Activated CD8-positive, alpha-beta memory T cell treated with anti-CD3 and anti-CD28 coated beads for 24 hours (primary cell): ENCODE measurements around the gene IL4.
"Not testable (repeated sequence)": the region's sequence is repeated elsewhere in the genome, so short reads cannot be mapped to it uniquely, and the experiment has no call there.

Experiments used
- DNase-seq: peaks from one replicate; pipeline ENCODE4 v3.0.0-alpha.2; 2020

IL4 gene

DNA sequence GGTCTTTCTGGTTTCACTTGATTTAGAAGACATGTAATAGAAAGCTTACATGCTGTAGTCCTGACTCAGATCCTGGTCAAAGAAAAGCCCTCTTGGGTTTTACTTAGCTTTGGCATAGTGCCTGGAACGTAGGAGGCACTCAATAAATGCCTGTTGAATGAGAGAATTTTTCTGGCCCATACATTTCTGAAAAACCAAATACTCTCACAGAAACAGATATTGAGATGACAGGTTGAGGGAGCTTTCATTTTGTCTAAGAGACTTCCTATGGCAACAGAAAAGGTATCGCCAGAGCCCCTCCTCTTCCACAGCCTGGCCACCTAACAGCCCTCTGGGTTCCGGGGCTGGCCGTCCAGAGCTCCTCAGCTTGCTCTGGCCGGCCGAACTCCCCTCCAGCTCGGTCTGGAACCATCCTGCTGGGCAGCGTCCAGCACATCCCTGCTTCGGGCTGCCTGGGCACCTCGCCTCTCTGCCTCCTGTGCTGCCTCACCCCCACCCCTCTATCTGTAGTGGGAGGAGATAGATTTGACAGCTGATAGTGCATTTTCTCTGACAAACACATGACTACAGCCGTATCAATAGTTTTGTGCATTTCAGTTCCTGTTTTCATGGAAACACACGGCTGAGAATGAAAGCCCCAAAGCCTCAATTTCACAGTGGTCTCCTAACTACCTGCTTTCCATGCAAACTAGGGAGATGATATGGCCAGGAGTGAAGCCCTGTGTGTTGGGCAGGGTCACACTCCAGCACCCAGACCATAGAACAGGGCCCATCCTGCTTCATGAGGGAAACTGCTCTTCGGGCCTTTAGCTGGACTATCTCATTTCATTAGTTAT lies 1.1 kb downstream of the IL4 start:
- DNase-seq = peak; percentile 52

DNA sequence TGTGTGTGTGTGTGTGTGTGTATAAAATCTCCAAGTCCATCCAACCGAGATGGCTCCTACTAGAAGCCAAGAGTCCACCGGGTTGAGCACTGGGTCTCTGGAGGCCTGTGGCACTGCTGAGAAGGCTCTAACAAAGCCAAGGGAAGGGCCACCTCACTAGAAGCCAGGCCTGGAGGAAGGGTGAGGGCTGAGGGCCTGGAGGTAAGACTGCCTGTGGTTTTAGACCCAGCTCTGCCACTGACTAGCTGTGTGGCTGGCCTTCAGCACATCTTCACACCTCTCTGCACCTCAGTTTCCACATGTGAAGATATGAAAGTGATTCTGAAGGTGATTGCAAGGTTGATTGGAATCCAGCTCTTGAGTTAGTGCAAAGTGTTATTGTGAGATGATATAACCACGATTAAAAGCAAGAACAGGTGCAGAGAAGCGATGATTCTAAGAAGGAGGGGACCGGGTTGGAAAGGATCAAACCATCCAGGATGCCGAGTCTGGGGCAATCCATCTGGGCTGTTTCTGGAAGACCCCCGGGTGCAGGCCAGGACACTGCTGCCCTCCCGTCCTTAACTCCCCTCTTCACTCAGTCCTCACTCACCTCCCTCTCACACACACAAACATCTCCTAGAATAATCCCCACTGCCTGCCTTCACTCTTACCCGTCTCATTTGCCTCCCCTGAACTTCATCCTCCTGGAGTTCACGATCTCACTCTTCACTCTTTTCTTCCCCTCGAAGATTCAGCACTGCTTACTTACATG lies 2.3 kb downstream of the IL4 start:
- DNase-seq = peak; percentile 48

DNA sequence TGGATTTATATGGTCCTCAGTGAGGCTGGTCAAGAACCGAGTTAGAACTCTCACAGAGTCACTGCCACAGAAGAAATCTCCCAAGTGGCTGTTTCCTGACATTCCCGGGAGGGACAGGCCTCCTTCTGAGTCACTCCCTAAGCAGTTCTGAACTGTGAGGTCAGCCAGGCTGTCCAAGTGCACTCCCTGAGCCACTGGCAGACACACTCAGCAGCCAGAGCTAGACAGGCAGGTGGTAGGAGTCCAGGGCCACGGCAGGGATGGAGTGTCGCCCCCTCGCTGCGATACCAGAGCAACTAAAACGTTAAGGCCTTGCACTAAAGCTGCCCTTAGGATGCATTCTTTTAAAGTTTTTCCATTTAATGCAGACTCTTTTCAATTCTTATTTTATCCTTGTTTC lies 3.4 kb downstream of the IL4 start:
- peak; percentile 35 for DNase-seq

DNA sequence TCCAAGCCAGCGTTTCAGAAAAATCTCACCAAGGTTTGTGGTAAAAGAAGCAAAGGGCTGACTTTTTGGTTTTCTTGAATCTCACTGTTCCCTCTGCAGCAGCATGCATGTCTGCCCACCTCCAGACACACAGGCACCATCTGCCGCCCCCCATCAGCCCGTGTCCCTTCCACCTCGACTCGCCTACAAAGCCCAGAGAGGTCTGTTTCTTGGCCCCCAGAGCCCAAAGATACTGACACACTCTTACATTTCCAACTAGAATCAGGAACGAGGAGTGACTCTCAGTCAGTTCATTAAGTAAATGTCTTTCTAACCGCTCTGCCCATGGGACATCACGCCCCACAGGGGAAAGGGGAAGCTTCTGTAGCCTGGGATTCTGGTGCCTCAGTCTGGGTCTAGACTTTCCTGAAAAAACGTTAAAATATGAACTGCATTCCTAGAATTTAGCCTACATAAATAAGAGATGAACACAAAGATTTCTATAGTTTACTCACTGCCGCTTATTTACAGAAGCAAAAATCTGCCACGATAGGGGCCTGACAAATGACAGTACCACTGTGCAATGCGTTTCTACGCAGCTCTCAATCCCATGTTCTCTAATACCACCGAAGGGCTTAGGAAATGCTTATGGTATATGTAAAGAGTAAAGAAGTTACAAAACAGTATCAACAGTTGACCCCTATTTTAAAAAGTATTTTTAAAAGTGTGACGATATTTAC lies 4.1 kb downstream of the IL4 start:
- DNase-seq = no peak

DNA sequence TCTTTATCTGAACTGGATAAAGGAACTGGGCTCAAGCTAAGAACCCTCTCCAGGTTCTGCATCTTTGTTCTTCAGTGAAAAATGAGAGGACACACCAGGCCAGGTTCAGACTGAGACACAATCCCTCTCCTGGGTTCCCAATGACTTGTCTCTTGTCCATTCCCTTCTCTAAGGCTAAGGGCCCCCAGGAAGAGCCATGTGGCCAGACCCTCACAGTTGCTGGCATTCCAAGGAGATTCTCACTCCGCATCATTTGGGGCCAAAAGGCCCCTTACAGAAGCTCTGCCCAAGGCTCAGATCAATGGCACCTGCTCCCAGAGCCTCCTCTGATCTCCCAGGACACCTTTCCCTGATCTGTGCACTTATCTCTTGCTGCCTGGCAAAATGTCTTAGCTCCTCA lies 4.9 kb downstream of the IL4 start:
- peak; percentile 42 for DNase-seq

DNA sequence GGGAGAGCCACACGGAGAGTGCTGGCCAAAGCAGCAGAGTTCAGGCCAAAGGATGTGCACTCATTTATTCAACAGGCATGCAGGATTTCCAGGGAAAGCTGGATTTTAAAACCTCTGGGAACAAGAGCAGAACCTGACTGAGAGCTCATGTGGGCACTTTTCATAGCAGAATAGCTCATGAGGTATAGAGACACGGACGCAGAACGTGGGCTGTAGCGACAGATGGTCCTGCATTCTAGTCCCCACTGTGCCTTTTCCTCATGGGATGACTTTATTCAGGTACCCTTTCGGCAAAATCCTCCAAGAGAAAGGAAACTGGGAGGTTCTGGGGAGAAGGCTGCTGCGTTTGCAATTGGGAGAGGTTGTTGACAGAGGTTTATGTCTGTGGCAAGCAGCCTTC lies 5.4 kb downstream of the IL4 start:
- DNase-seq = no peak

DNA sequence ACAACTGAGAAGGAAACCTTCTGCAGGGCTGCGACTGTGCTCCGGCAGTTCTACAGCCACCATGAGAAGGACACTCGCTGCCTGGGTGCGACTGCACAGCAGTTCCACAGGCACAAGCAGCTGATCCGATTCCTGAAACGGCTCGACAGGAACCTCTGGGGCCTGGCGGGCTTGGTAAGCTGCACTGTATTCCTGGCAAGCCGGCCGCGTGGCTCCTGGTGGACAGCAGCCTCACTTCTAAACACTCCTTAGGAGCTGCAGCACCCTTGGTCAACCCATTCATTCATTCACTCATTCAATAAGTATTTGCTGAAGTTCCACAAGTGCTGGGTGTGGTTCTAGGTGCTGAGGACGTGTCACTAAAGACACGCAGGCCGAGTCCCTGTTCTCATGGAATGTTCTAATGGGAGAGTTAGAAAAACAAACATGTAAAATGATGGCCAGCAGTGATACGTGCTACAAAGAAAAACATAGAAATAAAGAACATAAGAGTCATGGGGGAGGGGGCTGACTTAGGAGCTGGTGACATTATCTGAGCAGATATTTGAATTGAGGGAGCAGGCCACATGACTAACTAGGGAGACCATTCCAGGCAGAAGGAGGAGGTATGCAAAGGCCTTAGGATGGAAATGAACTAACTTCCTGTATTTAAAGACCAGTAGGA lies 6.1 kb downstream of the IL4 start:
- peak; percentile 35 for DNase-seq

DNA sequence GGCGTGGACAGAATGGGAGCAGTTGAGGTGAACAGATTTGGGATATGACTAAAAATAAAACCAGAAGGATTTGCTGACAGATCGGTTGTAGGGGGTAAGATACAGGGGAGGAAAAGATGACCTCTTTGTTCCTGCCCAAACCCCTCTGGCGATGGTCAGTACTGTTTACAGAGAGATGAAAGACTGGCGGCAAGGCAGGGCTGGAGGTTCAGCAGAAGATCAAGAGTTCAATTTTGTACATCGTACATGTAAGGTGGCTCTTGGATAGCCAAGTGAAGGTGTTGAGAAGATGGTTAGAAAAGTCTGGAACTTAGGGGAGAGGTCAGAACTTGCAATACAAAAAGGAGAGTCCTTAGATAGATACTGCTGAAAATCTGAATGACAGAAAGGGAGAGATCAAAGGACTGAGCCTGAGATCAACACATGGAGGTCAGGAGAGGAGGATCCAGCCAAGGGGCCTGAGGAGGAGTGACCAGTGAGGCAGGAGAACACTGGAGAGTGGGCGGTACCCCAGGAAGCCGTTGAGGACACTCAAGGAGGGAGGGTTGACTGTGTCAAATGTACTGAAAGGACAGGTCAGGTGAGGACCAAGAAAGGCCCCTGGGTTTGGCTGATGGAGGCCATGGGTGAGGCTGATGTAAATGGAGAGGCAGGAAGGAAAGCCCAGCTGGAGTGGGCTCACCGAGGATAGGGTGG lies 7.1 kb downstream of the IL4 start:
- peak; percentile 37 for DNase-seq

DNA sequence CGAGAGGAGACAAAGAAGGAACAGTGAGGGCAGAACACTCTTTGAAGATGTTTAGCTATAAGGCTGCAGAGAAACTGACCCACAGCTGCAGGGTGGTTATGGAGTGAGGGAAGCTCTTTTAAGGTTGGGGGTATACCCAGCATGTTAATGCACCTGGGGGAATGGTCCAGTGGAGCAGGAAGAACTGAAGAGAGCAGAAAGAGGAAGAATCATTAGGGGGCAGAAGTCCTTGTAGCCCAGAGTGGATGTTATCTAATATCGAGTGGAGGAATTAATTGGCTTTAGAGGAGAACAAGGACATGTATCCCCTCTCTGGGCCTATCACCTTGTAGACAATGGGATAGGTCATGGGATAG lies 7.7 kb downstream of the IL4 start:
- no peak for DNase-seq

DNA sequence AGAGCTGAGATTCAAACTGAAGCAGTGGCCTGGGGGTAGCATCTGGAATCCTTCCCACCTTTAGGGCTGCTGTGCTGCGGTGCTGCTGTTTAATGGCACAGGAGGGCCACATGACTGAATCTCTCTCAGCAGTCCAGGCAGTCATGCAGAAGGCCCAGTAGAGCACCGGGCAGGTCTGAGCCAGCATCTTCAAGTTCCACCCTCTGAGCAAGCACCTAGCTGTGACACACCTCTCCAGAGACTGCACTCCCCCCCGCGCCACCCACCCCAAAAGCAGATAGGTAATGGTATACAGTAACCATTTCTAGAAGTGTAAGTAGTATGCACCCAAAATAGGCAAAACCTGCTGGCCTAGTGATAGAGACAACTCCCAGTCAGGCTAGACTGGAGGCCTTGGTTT lies 8.2 kb downstream of the IL4 start:
- DNase-seq = no peak

DNA sequence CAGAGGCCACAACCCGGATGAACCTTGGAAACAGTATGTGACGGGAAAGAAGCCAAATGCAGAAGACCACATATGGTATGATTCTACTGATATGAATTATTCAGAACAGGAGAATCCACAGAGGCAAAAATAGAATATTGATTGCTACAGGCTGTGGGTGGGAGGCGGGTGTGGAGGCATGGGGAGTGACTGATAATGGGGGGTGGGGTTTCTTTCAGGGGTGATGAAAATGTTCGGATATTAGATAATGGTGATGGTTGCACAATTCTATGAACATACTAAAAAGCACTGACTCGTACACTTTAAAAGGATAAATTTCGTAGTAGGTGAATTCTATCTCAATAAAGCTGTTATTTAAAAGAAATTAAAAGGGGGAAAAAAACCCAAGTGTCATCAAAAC lies 10.7 kb downstream of the IL4 start:
- DNase-seq = no peak

DNA sequence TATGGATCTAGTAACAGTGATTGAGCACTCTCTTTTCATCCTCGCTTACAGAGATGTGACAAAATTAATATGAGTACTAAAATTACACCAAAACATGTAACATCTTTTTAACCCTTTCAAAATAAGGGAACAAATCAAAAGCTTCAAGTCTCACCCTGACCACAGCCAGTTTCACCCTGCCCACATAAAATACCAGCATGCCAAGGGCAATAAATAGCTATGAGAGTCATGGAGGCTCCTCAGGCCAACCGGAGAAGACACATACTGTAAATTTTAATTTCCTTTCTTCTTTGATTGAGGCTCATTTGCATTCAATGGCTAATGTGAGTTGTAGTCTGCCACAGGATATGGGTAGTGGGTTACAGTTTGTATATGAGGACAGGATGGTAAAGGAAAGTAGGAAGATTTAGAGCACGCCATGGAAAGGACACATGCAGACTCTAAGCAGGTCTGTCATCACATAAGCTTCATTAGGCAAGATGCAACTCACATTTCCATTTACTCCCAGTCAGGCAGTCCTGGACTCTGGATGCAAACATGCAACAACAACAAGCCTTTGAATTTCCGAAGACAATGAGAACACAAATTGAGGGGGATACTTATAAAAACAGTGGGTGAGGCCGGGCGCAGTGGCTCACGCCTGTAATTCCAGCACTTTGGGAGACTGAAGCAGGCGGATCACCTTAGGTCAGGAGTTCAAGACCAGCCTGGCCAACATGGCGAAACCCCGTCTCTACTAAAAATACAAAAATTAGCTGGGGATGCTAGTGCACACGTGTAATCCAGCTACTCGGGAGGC lies 11.3 kb downstream of the IL4 start:
- peak; percentile 47 for DNase-seq

DNA sequence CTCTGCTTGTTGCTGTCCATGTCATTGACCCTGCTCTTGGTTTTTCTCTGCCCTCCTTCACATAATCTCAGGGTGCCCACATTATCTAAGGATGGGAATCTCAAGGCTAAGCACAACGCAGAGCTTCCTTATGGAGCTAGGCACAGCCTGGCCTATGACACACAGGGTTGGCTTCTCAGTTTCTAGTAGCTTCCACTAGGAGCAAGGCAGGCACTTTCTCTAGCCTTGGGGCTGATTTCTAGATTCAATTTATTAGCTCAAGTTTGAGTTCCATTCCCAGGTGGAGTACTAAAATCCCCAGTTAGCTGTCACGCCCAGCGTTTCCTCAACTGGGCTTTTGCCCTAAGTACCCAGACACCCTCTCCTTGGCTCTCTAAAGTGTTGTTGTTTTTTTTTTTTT lies 12.4 kb downstream of the IL4 start:
- no peak for DNase-seq

DNA sequence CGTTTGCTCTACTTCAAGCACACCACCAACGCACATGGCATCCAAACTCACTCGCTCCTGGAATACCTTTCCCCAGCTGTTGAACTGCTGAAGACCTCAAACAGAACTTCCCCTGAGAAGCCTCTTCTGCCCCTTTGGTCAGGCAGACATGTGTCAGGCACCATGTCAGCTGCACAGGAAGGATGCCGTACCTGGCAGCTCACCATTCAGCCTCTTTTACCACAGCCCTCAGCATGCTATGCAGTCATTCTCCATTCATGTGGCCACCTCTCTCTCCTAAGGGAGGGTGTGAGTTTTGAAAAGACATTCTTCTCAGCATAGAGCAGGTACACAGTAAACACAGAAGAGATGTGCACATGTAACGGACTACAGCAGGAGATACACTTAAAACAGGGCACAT lies 14.2 kb downstream of the IL4 start:
- peak; percentile 61 for DNase-seq

DNA sequence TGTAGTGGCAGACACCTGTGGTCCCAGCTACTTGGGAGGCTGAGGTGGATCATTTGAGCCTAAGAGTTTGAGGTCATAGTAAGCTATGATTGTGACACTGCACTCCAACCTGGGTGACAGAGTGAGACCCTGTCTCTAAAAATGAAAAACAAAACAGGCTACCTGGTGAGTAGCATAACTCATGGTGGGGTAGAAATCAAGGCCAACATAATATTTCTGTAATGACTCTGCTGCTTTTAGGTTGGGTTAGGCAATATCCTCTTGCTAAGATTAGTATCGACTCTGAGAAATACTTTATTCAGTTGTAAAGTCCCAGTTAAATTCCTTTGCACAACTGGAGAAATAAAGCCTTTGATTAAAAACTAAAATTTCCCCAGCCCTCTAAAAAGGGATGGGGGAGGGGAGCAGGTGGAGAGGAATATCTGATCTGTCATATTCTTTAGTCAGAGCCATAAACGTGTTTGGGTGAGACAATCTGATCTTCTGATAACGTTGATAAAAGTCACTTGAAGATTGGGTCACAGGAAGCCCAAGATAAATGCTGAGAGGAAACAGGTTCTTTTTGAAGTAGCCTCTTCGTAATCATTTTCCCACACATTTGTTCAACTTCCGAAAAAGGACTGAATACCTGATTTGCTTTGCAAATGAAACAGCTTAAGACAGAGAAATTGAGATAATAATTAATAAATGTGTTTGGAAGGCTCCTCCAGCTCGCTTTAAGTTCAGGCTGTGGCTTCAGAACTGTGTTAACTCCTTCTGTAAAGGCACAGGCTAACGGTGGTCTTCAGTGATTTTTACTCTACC lies 14.9 kb downstream of the IL4 start:
- DNase-seq = no peak

DNA sequence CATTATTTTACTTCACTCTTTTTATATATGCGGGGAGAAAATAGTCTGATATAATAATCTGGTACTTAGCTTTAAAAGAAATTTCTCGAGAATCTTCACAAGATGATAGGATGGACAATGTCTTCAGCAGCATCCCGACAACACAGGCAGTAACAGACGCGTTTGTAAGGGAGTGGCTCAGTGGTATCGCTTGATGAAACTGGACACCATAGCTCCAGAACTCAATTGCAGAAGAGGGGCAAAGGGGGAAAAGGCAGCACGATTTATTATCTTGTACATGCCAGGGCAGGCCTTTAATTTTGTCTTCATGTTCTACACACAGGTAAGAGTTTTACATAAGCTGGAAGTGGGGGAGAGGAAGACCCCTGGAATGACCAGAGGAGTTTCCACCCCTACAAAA lies 15.7 kb downstream of the IL4 start:
- DNase-seq = no peak

DNA sequence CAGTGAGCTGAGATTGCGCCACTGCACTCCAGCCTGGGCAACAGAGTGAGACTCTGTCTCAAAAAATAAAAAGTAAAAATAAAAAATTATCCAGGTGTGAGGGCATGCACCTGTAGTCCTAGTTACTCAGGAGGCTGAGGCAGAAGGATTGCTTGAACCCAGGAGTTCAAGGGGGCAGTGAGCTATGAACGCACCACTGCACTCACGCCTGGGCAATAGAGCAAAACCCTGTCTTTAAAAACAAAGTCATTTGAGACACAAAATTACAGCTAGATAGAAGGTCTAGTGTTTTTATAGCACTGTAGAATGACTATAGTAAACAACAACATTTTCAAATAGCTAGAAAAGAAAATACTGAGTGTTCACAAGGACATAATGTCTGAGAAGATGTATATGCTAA lies 16.4 kb downstream of the IL4 start:
- no peak for DNase-seq

DNA sequence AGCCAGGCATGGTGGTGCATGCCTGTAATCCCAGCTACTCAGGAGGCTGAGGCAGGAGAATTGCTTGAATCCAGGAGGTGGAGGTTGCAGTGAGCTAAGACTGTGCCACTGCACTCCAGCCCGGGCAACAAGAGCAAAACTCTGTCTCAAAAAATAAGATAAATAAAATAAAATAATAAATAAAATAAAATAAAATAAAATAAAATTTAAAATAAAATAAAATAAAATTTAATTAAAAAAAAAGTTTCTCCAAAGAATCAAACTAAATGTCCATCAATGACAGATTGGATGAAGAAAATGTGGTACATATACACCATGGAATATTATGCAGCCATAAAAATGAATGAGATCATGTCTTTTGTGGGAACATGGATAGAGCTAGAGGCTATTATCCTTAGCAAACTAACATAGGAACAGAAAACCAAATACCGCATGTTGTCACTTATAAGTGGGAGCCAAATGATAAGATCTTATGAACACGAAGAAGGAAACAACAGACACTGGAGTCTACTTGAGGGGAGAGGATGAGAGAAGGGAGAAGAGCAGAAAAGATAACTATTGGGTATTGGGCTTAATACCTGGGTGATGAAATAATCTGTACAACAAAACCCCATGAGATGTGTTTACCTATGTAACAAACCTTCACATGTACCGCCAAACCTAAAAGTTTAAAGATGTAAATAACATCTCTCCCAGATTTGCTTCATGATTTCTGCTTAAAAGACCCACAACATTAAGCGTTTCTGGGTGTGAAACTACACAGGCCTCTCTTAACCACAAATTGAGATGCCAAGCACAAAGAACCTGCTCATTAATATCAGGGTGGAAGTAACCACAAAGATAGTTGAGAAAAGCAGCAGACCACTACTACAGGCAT lies 18.2 kb downstream of the IL4 start:
- DNase-seq = not testable (repeated sequence)

DNA sequence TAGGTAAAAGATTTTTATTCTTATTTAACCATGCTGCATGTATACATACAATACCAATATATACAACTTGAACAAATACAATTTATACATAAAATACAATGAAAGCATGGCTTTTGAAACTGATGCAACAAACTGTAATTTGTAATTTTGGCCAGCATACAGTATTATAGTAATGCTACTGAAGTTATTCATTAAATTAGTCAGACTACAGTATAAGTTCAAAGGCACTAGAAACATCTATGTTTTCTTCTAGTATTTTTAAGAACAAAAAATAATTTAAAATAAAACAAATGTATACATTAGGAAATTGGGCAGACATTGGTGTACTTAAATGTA lies 18.8 kb downstream of the IL4 start:
- DNase-seq = no peak

DNA sequence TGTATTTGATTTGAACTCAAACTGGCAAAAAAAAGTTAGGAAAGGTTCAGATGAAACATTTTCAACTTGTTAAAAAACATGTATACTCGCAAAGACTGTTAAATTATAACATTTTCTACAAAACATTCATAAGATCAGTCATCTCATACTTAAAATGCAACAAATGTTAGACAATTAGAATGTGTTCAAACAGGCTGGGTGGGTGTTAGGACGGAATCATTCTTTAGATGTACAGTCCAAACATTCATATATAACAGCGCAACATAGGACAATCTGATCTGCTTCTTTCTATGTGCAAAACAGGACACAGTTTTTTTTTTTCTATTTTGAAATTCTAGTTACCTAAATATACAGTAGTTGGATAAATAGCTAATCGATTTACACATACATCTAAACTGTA lies 22.2 kb downstream of the IL4 start:
- no peak for DNase-seq
